ENCODE results near the gene DNM3.
"Not testable (repeated sequence)": the region's sequence is repeated elsewhere in the genome, so short reads cannot be mapped to it uniquely, and the experiment has no call there.

Gene DNM3

DNA sequence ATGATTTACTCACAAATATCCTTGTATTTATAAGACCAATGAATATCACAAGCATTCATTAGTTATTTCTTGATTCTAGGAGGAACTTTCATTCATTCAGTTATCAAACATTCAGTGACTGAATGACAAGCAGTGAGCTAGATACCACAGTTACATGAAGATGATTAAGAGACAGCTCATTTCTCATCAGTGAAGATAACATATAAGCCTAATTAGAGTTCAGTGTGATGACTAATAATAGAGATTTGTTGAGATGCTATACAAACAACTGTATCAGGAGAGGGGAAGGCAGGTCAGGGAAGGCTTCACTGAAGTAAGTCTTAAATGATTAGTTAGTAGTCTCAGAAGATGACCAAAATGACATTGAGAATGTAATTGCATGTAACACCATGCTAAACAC, 564.6 kb downstream of the DNM3 start:
- no peak for DNase-seq

DNA sequence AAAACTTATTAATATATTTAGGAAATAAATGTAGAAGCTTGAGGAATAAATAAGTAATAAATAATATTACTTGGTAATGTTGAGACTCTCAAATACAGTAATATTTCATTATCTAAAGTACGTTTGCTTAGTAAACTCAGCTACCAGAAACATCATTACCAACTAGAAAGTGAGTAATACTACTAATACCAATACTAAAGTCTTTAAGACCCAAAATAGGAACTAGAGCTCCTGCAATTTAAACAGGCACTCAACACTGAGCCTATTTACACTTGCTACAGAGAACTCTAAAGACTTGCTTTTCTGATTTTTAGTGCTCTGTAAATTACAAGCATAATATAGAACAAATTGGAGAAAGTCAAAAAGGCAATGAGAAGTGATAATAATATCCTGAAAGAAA, 565.7 kb downstream of the DNM3 start:
- no peak for DNase-seq

DNA sequence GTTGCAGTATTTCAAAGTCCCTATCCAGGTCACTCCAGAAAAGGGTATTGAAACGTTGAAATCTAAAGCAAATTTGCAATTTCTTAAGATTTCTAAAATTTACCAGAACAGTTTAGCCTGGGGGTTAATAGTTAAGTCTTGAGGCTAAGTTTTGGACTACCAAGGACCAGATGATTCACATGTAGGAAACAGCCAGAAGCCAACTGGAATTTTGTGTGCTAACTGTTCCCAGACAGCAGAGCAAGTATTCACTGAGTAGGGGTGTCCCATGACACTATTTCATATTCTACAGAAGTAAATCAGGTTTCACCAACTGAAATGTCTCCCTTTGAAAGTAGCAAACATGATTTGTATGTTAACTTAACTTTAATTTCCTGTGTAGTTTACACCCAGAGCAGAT, 567.7 kb downstream of the DNM3 start:
- no peak for DNase-seq

DNA sequence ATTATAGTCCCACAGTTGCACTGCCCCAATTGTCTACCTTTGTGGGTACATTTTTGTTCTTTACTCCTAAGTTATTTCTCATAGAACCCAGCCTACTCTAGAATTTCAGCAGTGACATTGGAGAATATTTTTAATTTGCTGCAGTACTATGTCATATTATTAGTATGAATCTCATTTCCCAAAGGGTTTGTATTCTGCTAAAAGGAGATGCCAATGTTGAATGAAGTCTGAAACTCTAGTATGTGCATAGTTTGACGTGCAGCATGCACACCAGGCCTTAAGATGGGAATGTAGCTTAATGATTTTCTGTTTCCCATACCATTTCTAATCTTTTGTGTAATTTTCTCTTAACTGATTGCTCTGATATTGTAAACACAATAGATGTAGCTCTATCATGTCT, 568.7 kb downstream of the DNM3 start:
- no peak for DNase-seq

DNA sequence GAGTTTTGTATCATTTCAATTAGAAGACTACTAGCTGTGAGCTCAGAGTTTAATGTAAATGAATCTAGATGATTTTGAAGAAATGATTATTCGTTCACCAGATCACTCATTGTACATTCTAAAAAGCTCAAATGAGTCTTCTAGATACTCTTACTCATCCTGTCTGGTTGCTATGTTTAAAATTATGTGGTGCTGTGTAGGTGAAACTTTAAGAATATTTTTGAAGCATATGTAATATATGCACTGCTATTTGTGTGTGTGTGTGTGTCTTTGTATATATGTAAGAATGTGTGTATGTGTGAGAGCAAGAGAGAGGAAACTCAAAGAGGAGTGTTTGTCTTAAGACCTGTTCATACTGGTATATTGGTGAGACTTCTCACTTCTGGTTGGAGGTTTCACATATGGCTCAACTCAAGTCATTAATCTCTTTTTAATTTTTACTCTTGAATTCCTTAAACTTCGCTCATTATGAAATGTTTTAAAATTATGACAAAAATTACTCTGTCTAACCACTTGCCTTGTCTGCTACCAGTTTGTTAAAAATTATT, 570.6 kb downstream of the DNM3 start:
- DNase-seq = no peak

DNA sequence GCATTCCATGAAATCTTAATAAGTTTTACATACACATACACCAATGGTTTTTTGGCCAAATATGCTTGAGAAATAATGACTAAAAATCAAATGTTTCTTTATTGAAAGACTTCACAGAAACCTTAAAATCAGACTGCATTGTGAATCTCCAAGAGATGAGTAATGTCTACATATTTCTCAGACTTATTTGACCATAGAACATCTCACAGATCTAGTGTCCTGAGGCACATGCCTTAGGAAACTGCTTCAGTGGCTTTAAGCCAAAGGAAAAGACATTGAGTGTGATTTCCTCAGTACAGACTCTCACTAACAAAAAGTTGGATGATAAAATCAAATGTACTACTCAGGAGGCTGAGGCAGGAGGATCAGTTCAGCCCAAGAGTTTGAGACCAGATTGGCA, 573.0 kb downstream of the DNM3 start:
- DNase-seq = no peak

DNA sequence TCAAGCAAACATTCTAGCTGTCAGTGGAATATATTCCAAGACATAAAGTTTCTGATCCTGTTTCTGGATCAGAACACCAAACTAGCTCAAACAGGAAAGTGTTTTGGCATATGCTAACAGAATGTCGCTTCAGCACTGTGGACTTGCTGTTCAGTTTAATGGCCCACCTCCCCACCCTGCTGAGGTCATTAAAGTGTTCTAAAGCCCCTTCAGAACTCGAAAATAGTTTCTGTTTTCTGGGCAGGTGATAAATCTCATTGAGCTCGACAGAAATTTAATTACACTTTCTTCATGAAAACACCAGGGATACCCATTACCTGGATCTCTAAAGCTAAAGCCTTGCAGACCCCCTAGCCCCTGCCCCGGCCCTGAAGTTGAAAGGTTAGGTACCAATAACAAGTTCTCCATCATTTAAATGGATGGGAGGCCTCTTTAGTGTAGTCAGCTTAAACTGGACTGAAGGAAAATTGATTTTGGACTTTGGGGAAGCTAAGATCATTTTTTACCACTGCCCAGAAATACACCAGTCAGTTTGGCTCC, 575.3 kb downstream of the DNM3 start:
- DNase-seq = no peak

DNA sequence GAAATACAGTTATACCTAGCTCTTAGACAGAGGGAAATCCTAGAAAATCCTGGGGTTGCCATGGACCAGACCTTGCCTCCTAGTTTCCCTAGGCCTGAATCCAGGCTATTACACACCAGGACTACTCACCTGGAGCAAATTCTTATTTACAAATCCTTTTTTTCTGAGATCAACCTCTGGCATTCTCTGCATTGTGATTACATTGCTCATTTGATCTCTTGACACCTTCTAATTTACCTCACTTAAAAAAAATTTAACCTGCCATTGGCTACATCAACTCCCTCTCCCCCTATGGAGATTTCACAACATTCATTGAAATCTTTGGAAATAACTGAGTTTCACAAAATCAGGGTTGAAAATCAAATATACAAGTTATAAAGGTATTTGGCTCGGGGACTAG, 576.3 kb downstream of the DNM3 start:
- DNase-seq = no peak

DNA sequence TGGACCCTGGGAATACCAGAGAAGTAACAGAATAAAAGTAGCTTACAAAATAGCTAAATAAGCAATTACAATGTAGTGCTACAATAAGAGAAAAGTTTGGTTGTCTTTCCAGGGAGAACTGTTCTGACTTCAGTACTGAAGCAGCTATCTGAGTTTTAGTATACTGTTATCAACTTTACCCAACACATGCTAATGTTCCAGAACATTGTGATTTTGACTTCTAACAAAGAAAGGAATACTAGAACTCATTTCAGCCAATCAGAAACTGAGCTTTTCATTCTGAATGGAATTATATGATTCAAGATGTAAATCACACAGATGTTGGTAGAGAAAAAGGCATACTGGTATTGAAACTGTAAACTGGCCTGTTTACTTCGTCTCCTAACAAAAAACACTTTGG, 579.1 kb downstream of the DNM3 start, which contains the start of gene C1orf105:
TSS of gene C1orf105 (plus strand) at position 301 of the 400 bp plus-strand sequence. CDS start 201 bp downstream, outside the sequence.
- DNase-seq = no peak

DNA sequence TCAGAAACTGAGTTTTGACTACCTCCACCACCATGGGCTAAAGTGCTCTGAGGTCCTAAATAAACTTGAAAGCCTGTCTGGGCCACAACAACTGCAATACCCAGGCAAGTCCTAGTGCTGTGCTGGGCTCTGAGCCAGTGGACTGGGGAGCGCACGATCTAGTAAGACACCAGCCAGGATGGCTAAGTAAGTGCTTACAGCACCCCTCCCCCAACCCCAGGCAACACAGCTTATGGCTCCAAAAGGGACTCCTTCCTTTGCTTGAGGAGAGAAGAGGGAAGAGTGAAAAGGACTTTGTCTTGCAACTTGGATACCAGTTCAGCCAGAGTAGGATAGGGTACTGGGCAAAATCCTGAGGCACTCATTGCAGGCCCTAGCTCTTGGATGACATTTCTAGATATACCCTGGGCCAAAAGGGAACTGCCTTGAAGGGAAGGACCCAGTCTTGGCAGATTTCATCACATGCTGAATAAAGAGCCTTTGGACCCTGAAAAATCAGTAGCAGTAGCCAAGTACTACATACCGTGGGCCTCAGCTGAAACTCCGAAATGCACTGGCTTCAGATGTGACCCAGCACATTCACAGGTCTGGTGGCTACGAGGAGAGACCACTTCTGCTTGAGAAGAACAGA, 580.8 kb downstream of the DNM3 start:
- no peak for DNase-seq

DNA sequence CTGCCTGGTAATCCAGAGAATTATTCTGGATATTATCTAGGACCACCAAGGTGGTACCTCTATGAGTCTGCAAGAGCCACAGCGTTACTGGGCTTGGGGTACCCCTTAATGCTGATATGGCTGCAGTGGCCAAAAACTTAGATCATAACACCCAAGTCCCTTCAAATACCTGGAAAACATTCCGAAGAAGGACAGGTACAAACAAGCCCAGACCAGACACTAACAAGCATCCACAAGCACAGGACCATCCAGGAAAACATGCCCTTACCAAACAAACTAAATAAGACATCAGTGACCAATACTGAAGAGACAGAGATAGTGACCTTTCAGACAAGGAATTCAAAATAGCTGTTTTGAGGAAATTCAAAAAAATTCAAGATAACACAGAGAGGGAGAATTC, 582.0 kb downstream of the DNM3 start:
- no peak for DNase-seq

DNA sequence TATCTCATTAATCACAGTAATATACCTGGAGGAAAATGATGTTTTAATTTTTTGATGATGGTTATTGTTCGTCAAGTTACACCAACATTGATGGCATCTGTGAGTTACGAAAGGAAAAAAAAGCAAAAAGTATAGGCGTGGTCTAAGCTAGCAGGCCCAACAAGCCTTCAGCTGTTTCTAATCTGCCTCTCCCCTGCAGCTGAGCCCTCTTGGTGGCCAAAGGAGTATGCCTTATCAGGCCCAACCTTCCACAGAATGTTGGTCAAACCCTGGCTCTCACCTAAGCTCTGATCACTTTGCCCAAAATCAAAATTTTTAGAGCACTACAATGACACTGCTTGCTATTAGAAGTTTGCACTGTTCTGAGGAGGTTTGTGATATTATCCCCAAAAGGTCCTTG, 584.0 kb downstream of the DNM3 start:
- no peak for DNase-seq

DNA sequence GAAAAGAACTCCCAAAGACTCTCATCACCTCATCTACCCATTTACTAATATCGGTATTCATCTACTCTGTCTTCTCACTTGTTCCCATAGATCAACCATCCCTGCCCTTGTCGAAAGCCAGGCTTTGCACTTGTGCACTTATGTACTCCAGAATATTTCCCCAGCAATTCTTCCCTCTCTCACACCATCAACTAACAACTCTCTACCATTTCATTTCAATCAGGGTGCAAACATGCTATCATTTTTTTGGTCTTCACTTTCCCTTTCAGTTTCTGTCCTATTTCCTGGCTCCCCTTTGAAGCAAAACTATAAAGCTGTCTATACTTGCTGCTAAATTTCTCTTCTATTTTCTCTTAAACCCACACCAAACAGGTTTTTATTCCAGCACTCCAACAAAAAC, 585.9 kb downstream of the DNM3 start:
- no peak for DNase-seq

DNA sequence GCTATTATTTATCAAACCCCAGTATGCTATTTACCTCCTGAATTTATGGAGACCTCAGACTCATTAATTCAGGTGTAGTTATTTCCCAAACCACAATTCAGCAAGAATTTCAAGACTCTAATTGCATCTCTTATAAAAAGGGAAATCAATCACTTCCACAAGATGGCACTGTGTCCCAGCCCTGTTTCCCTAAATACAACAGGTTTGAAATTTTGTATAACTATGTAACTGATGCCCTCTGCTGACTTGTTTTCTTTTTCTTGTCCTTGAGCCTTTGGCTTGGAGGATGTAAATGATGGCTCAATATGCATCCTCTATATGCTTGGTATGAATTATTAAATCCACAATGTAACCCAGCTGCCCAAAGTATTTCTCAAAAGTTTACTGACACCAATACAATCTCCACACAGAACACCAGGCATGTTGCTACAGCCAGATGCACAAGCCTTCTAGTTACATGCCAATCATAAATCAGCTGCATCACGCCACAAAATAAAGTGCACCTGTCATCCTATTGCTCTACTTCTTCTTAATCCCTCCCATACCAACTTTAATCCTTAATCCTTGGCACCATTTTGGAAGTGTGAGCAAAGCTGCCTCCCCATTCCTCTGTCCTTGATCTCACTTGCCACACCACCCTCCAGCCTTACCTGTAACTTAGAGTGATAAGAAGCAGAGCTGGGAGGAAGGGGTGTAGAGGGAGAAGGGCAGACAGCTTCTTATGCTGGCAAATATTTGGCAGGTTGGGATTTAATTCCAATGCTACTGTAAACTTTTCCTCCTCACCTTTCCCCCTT, 588.2 kb downstream of the DNM3 start:
- peak; percentile 24 for DNase-seq

DNA sequence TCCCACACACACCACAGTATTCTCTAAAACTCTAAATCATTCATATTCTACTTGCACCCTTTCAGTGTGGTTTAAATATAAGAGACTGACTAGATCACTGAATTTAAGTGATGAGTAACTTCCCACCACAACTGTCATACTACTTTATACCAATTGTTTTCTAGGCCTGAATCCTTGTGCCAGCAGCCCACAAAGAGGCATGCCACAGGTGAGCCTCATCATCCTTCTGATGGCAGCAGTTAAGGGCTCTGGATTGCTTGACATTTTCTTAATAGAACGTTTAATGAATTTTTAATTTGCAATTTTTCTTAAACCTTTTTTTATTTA, 588.8 kb downstream of the DNM3 start:
- no peak for DNase-seq

DNA sequence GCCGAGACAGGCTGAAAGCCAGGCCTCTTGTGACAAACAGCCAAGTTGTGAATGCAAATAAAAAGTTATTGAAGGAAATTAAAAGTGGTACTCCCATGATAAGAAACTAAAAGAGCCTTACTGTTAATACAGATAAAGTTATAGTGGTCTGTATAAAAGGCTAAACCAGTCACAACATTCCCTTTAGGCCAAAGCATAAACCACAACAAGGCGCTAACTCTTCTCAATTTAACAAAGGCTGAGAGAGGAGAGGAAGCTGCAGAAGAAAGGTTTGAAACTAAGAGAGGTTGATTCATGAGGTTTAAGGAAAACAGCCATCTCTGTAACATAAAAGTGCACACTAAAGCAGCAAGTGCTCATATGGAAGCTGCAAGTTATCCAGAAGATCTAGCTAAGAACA, 589.9 kb downstream of the DNM3 start:
- no peak for DNase-seq

DNA sequence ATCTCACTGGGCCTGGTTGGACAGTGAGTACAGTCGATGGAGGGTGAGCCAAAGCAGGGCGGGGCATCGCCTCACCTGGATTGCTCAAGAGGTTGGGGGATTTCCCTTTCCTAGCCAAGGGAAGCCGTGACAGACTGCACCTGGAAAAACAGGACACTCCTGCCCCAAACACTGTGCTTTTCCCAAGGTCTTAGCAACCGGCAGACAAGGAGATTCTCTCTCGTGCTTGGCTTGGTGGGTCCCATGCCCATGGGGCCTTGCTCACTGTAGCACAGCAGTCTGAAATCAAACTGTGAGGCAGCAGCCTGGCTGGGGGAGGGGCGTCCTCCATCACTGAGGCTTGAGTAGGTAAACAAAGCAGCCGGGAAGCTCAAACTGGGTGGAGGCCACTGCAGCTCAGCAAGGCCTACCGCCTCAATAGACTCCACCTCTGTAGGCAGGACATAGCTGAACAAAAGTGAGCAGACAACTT, 590.5 kb downstream of the DNM3 start:
- no peak for DNase-seq

DNA sequence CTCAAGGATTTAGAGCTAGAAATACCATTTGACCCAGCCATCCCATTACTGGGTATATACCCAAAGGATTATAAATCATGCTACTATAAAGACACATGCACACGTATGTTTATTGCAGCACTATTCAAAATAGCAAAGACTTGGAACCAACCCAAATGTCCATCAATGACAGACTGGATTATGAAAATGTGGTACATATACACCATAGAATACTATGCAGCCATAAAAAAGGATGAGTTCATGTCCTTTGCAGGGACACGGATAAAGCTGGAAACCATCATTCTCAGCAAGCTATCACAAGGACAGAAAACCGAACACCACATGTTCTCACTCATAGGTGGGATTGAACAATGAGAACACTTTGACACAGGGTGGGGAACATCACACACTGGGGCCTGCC, 595.9 kb downstream of the DNM3 start:
- DNase-seq = not testable (repeated sequence)

DNA sequence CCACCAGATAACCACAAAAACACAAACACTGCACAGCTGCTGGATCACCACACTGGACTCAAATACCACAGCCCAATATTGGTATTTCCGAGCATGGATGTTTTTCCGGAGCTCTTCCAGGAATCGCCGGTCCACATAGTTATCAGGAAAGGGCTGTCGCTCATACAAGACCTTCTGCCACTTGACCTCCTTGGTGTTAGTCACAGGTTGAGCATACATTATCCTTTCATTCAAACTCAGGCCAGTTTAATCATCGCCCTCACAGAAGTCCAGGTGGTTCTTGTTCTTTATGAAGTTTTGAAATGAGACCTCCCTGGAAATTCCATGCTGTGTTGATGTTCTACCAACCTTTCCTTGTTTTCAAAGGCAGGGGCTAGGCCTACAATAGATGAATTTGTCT, 601.1 kb downstream of the DNM3 start:
- no peak for DNase-seq

DNA sequence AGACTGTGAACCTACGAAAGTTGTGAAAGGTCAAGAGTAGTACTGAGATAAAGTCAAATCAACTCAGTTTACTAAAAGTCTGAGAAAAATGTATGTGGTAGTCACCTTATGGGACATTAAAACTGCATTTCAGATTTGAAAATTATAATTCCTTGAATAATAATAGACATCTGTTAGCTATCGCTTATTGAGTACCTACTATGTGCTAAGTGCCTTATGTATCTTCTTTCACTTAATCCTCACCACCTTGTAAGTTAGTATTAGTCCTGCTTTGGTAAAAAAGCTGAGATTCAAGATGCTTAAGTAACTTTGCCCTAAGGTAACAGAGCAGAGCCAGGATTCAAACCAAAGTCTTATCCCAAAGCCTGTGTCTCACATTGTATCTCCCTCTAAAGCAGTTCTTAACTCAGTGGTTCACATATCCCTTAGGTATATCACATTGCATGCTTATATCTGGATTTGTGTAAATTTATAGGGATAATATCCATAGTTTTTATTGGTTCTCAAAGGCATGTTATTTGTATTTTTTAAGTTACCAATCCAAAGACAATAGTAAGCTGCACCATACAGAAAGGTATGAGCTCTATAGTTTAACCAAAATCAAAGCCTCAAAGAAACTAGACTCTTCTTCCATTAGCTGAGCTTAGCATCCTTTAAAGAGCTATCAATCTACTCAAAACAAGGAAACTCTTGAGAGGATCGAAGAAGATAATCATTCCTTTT, 601.7 kb downstream of the DNM3 start:
- DNase-seq = no peak

DNA sequence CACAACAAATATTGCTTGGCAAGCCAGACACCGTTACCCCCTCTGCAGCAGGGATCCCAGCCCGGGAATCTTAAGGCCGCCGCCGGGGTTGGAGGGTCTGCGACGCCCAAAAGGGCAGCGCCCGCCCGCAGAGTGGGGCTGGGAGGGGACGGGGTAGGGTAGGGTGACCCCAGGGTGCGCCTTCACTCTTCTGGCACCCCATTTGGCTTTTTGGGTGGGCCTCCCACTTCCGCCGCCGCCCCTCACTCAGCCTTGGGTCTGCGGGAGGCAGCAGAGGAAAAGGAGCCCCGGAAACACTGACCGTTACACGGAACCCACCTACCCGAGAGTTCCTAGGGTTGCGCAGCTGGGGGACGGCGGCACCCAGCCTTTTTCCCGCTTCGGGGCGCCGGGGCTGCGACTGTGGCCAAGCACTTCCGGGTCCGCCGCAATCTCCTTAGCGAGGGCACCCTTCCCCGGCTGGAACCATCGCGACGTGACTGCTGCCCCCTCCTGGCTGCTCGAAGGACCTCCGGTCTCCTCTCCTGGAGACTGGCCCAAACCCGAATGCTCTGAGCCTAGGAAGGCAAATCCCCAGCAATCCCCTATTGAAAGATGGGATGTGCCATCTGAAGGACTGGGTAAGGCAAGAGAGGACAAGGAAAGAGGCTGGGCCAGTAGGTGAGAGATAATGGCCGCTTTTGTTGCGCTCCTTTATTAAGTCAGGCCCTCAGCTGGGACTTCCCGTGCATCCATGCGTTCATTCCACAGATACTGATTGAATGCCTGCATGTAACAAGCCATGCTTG, 602.6 kb downstream of the DNM3 start, which contains the start of gene PIGC:
TSS of gene PIGC (minus strand) at position 404 of the 788 bp plus-strand sequence. CDS start 1,447 bp downstream, outside the sequence.
- peak; percentile 39 for DNase-seq

DNA sequence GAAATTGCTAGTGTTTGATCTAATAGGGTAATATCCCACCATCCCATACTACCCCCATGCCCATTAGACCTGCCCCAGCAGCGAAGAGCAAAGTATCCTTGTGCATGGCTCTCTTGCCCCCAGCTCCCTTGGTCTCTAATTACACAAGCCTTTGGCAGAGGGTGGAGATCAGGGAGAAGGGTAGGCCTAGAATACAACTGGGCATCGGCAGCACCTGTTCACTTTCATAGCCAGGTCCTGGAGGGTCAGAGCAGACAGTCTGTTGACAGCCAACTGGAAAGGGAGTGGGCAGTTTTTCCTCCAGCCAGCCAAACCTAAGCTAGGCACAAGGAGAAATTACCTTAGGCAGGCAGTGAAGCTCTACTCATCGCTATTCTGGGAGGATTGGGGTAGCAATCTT, 605.2 kb downstream of the DNM3 start:
- no peak for DNase-seq

All from NCI-H1417 treated with DMSO at 0.1 percent for 48 hours (cell line).